GM12878 (cell line): ENCODE measurements around the gene URB1. TPM values are rescaled to one million over a fixed set of nuclear protein-coding genes. Genes with fewer than 3 reads are reported as not detected.

Experiments
- ATAC-seq: fragments of 200-7000 bp; cut with Tn5 transposase; 3 replicates; pipeline ENCODE4 v1.9.1; 2020; ENCODE audit warnings: mild to moderate bottlenecking, moderate library complexity
- BruUV-seq: library from RNA; stranded (reverse); fragments of 400-500 nt; replicated peaks from 2 replicates; lab custom pipeline; 2021; lab: Mats Ljungman, UMichigan
- CTCF ChIA-PET: fragments of 300-600 bp; sonication (Branson Sonifier 250); formaldehyde crosslinking; extraction: SDS; loops from one replicate; lab custom pipeline; 2021; ENCODE audit warnings: inconsistent platforms; lab: Yijun Ruan, JAX
- POLR2A ChIA-PET: fragments of 350-600 bp; formaldehyde crosslinking; extraction: SDS; loops from one replicate; lab custom pipeline; 2021; ENCODE audit warnings: inconsistent platforms; lab: Charles Lee
- RAD21 ChIA-PET: fragments of 300-600 bp; sonication (Branson Sonifier 250); formaldehyde crosslinking; loops from one replicate; lab custom pipeline; 2023; ENCODE audit warnings: antibody characterized with exemption; ENCODE audit not compliant: unreplicated experiment; lab: Charles Lee
- SMC1A ChIA-PET: fragments of 300-600 bp; sonication (Branson Sonifier 250); formaldehyde crosslinking; loops from one replicate; lab custom pipeline; 2023; ENCODE audit not compliant: unreplicated experiment, uncharacterized antibody; lab: Charles Lee
- DNase-seq: peaks from one replicate; pipeline ENCODE4 v3.0.0-alpha.2; 2011; ENCODE audit warnings: low read depth, low spot score
- FAIRE-seq: peaks from 3 replicates; lab custom pipeline; 2011; peaks lifted over from hg19 to GRCh38; lab: Jason Lieb, UNC
- H2AFZ ChIP-seq: 2 replicates; pipeline ENCODE4 v1.6.0; 2011; ENCODE audit warnings: low read depth, low read length, control low read depth; ENCODE audit not compliant: control insufficient read depth
- H3K27ac ChIP-seq: 2 replicates; pipeline ENCODE4 v1.5.1; 2011; ENCODE audit warnings: control low read depth; ENCODE audit not compliant: control insufficient read depth, insufficient read depth
- H3K27me3 ChIP-seq, 2 experiments: replicated peaks in 1 of 2; 2 replicates each; pipeline versions ENCODE4 v1.6.0 to v1.6.1; 2011; ENCODE audit warnings: low read length in 1 of 2; ENCODE audit not compliant: control insufficient read depth in 2 of 2, insufficient read depth in 2 of 2
- H3K36me3 ChIP-seq, 2 experiments: 2 replicates each; pipeline ENCODE4 v1.5.1; 2011; ENCODE audit warnings: low read length in 1 of 2; ENCODE audit not compliant: control insufficient read depth in 2 of 2, insufficient read depth in 2 of 2
- H3K4me1 ChIP-seq: 2 replicates; pipeline ENCODE4 v1.6.1; 2011; ENCODE audit warnings: mild to moderate bottlenecking, low read length, moderate library complexity, mixed read lengths; ENCODE audit not compliant: control insufficient read depth, insufficient read depth
- H3K4me2 ChIP-seq: 2 replicates; pipeline ENCODE4 v1.6.0; 2011; ENCODE audit warnings: control low read depth; ENCODE audit not compliant: control insufficient read depth, insufficient read depth
- H3K4me3 ChIP-seq: fragments of 200-600 bp; sonication (generic); 2 replicates; pipeline ENCODE4 v1.5.1; 2016
- H3K79me2 ChIP-seq: 2 replicates; pipeline ENCODE4 v1.6.0; 2011; ENCODE audit warnings: low read length; ENCODE audit not compliant: control insufficient read depth, insufficient read depth
- H3K9ac ChIP-seq: 2 replicates; pipeline ENCODE4 v1.8.0; 2011; ENCODE audit warnings: low read length, control low read depth, mixed read lengths; ENCODE audit not compliant: control insufficient read depth, insufficient read depth
- H3K9me3 ChIP-seq: replicated peaks from 3 replicates; pipeline ENCODE4 v1.5.1; 2011; ENCODE audit warnings: mild to moderate bottlenecking, low read length; ENCODE audit not compliant: control insufficient read depth, insufficient read depth
- H4K20me1 ChIP-seq: 2 replicates; pipeline ENCODE4 v1.6.0; 2011; ENCODE audit not compliant: control insufficient read depth, insufficient read depth
- CEBPB ChIP-seq, 2 experiments: fragments of 150-350 bp in 1 of 2; IDR thresholded peaks; 2 replicates each; pipeline ENCODE4 v1.6.1; 2012 to 2014; ENCODE audit warnings: low read depth in 2 of 2, low read length in 2 of 2, borderline replicate concordance in 1 of 2, inconsistent platforms in 1 of 2
- CREB1 ChIP-seq: IDR thresholded peaks from 2 replicates; pipeline ENCODE4 v1.6.1; 2012; ENCODE audit warnings: low read depth, mild to moderate bottlenecking, inconsistent platforms
- FOXM1 ChIP-seq: IDR thresholded peaks from 2 replicates; pipeline ENCODE4 v1.6.1; 2012; ENCODE audit warnings: low read depth, mild to moderate bottlenecking, inconsistent platforms, low read length, moderate library complexity
- NRF1 ChIP-seq: conservative IDR thresholded peaks from 2 replicates; pipeline ENCODE4 v1.6.1; 2011; ENCODE audit warnings: mild to moderate bottlenecking, low read depth, low read length, improper control_type of control experiment
- SIX5 ChIP-seq: IDR thresholded peaks from 2 replicates; pipeline ENCODE4 v1.6.1; 2011; ENCODE audit warnings: mild to moderate bottlenecking, low read depth, low read length, moderate library complexity; ENCODE audit not compliant: severe bottlenecking
- SPI1 ChIP-seq: IDR thresholded peaks from 2 replicates; pipeline ENCODE4 v1.6.1; 2011; ENCODE audit warnings: low read depth, mild to moderate bottlenecking, low read length, moderate library complexity, borderline replicate concordance; ENCODE audit not compliant: insufficient read depth
- SRF ChIP-seq, 2 experiments: IDR thresholded peaks; 2 replicates each; pipeline ENCODE4 v1.6.1; 2011; ENCODE audit warnings: low read depth in 2 of 2, low read length in 2 of 2, mild to moderate bottlenecking in 1 of 2, moderate library complexity in 1 of 2
- ZSCAN29 ChIP-seq: fragments of 450-650 bp; IDR thresholded peaks from 2 replicates; pipeline ENCODE4 v1.6.1; 2017; ENCODE audit warnings: mild to moderate bottlenecking, moderate library complexity
- WGBS: methylation state at CpG from one replicate; pipeline ENCODE4 v1.1.6; 2016; ENCODE audit warnings: low lambda C conversion rate; ENCODE audit not compliant: insufficient replicate concordance, insufficient coverage; ENCODE audit errors: missing lambda C conversion rate; 5-methylcytosine and 5-hydroxymethylcytosine counted together
- in situ Hi-C: fragments of 300-500 bp; cut with MboI; formaldehyde crosslinking; loops from 9 replicates; pipeline ENCODE4 v1.14.3; 2018; ENCODE audit warnings: mixed read lengths
- intact Hi-C: fragments of 100-400 bp; cut with micrococcal nuclease; formaldehyde crosslinking; loops from one replicate; pipeline ENCODE4 v1.14.2; 2022; ENCODE audit not compliant: unreplicated experiment
- polyA plus RNA-seq, 11 experiments: library from polyadenylated mRNA; depleted of rRNA in 4 of 11; unstranded in 6 of 11; stranded (reverse) in 5 of 11; fragments of >200 nt; fragmentation: Nextera tagmentation in 4 of 11; fragmentation: Illumina TruSeq in 1 of 11; extraction: Ambion mirVana in 4 of 11; extraction: Trizol in 1 of 11; gene quantifications; 1 replicate in 1 of 11; 2 replicates in 10 of 11; pipeline versions ENCODE4 v1.2.1 to v1.2.3, GENCODE V29; 2011 to 2016; ENCODE audit warnings: inconsistent platforms in 2 of 11, missing spikeins in 2 of 11, low read depth in 1 of 11
- total RNA-seq, 4 experiments: library from RNA; depleted of rRNA in 3 of 4; stranded (reverse); fragments of >200 nt in 3 of 4; fragmentation: Illumina TruSeq in 1 of 4; extraction: Trizol in 1 of 4; gene quantifications; 2 replicates each; pipeline versions ENCODE4 v1.2.1 to v1.2.3, GENCODE V29; 2013 to 2021

Gene URB1
- total and polyA plus RNA-seq, 10 of the 15 experiments (the other 5 are each of a cell fraction or from before 2014, with no cell fraction given): 0.56 to 23.2 (median 8.9) TPM

- POLR2A ChIA-PET: interaction anchor here (0.6 kb wide), 1 partner anchor 96 kb away, joined by 3 read pairs; no protein-coding TSS in a partner anchor
- RAD21 ChIA-PET: no interaction called here
- Histone ChIP-seq H3K9me3 (no peaks in the 10 kb centered on the region), H3K4me2 (no peak overlapping the region), H3K9ac (no peak overlapping the region), H4K20me1 (no peaks in the 10 kb centered on the region; the same call in 1 of the 2 replicates), H3K4me1 (no peaks in the 10 kb centered on the region), H3K4me3 (no peak overlapping the region), H3K27me3 (no peaks in the 10 kb centered on the region), H3K79me2 (peaks cover 42% of the 10 kb centered on the region), H2AFZ (no peak overlapping the region), H3K36me3 (peaks cover 15 to 21% of the 10 kb centered on the region in 2 experiments; a peak in 3 of 4 replicates), H3K27ac (no peak overlapping the region)
- ATAC-seq (no peak), DNase-seq (no peak), FAIRE-seq (no peak)
- SMC1A ChIA-PET: no interaction called here
- TF ChIP-seq CREB1 (no peak), SRF (IDR thresholded peaks at IDR 0.05; ENCODE audit: low read depth in 2 of 2, low read length in 2 of 2) (no peak), ZSCAN29 (no peak), SIX5 (no peak)
- intact Hi-C loops: no loop called here
- CTCF ChIA-PET: interaction anchor here (0.6 kb wide), 1 partner anchor 291 kb away, joined by 3 read pairs; no protein-coding TSS in a partner anchor
- 98% methylated on average over 8 of the region's 8 CpGs for WGBS
- in situ Hi-C loops: loop anchor here (25.0 kb wide), 1 partner anchor 1250 kb away; the partner anchor contains the start of genes CRYZL1 and ITSN1
- no TSS peak for BruUV-seq
Observed at GRCh38 chr21:32387151-32387550, 5.7 kb downstream of the URB1 start.

DNA sequence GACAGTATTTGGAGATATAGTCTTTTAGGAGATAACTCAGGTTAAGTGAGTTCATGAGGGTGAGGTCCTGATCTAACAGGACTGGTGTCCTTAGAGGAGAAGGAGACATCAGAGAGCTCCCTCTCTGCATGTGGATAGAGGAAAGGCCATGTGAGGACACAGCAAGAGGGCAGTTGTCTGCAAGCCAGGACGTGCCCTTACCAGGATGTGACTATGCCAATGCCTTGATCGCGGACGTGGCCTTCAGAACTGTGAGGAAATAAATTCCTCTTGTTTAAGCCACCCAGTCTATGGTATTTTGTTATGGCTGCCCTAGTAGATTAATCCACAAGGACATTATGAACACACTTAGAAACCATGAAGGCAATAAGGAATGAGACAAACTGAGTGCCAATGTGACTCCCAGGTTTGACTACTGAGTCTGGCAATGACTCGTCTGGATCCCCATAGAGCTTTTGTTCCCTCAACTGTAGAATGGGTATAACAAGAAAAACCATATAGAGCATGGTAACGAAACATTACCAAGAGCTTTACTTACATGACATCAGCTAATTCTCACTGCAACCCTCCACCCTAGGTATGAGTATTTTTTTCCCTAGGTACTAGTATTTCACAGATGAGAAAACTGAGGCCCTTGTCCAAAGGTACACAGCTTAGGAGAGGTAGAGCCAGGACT lies 6.5 kb downstream of the URB1 start:
- ChIA-PET RAD21 (no interaction called here), CTCF (interaction anchor here (0.6 kb wide), 1 partner anchor 290 kb away, joined by 3 read pairs; no protein-coding TSS in a partner anchor), SMC1A (no interaction called here), POLR2A (interaction anchor here (0.6 kb wide), 1 partner anchor 53 kb away, joined by 3 read pairs; no protein-coding TSS in a partner anchor)
- Histone ChIP-seq H3K36me3 (peaks cover 16 to 21% of the 10 kb centered on the region in 2 experiments; a peak in 3 of 4 replicates), H3K4me1 (no peaks in the 10 kb centered on the region), H2AFZ (no peak overlapping the region), H3K4me3 (no peak overlapping the region), H3K79me2 (peaks cover 34% of the 10 kb centered on the region), H3K27me3 (no peaks in the 10 kb centered on the region), H3K9ac (no peak overlapping the region), H3K9me3 (no peaks in the 10 kb centered on the region), H3K4me2 (no peak overlapping the region), H4K20me1 (no peaks in the 10 kb centered on the region; the same call in 1 of the 2 replicates), H3K27ac (no peak overlapping the region)
- BruUV-seq: no TSS peak
- FAIRE-seq: no peak
- no peak for DNase-seq
- in situ Hi-C loops: loop anchor here (25.0 kb wide), 1 partner anchor 1251 kb away; the partner anchor contains the start of genes CRYZL1 and ITSN1
- ATAC-seq: no peak
- TF ChIP-seq FOXM1: no peak
- TF ChIP-seq SPI1: no peak
- no peak for TF ChIP-seq CEBPB (IDR thresholded peaks at IDR 0.05; ENCODE audit: borderline replicate concordance in 1 of 2, low read depth in 2 of 2, low read length in 2 of 2)
- no peak for TF ChIP-seq NRF1
- 82% methylated on average over 6 of the region's 6 CpGs for WGBS
- intact Hi-C loops: no loop called here
